A549 (cell line): ENCODE results near the gene PKP1. TPM values are rescaled to one million over a fixed set of nuclear protein-coding genes. Genes with fewer than 3 reads are reported as not detected.

Experiments
- ATAC-seq, 2 experiments: fragments of 200-7000 bp in 1 of 2; fragments of >200 bp in 1 of 2; cut with Nextera tagmentation in 1 of 2; cut with Tn5 transposase in 1 of 2; 3 replicates each; pipeline versions ENCODE4 v1.8.0 to v1.9.1; 2018 to 2020; ENCODE audit warnings: mild to moderate bottlenecking in 1 of 2, moderate library complexity in 1 of 2
- CTCF ChIA-PET: fragments of 300-600 bp; sonication (Branson Sonifier 250); formaldehyde crosslinking; extraction: SDS; loops from one replicate; lab custom pipeline; 2021; ENCODE audit warnings: antibody characterized with exemption, inconsistent platforms; lab: Yijun Ruan, JAX
- POLR2A ChIA-PET: fragments of 350-600 bp; formaldehyde crosslinking; extraction: SDS; loops from one replicate; lab custom pipeline; 2021; ENCODE audit warnings: antibody characterized with exemption, inconsistent platforms; lab: Yijun Ruan, JAX
- DNase-seq, 2 experiments: peaks; one replicate each; pipeline versions ENCODE4 v3.0.0 to v3.0.0-alpha.2; 2011 to 2016; ENCODE audit warnings: low read depth in 1 of 2, low spot score in 1 of 2
- FAIRE-seq: peaks from 2 replicates; lab custom pipeline; 2011; peaks lifted over from hg19 to GRCh38; lab: Jason Lieb, UNC
- H3K27ac ChIP-seq, 2 experiments: fragments of >200 bp; sonication (Bioruptor Twin); formaldehyde crosslinking; 3 replicates each; pipeline ENCODE4 v1.5.1; 2016 to 2017
- H3K4me1 ChIP-seq: fragments of >200 bp; sonication (Bioruptor Twin); formaldehyde crosslinking; 3 replicates; pipeline ENCODE4 v1.6.1; 2016
- H3K4me2 ChIP-seq: fragments of >200 bp; sonication (Bioruptor Twin); formaldehyde crosslinking; 3 replicates; pipeline ENCODE4 v1.6.1; 2016
- H3K4me3 ChIP-seq: fragments of >200 bp; sonication (Bioruptor Twin); formaldehyde crosslinking; 3 replicates; pipeline ENCODE4 v1.5.1; 2016
- H3K9me3 ChIP-seq: fragments of >200 bp; sonication (Bioruptor Twin); formaldehyde crosslinking; 3 replicates; pipeline ENCODE4 v1.6.1; 2016
- ATOH8 ChIP-seq: fragments of 250-450 bp; sonication (Bioruptor Pico); IDR thresholded peaks from 2 replicates; pipeline ENCODE4 v1.5.0; 2020; ENCODE audit warnings: low read depth, mild to moderate bottlenecking, moderate library complexity
- CEBPB ChIP-seq, 2 experiments: fragments of >200 bp in 1 of 2; sonication (Bioruptor Twin) in 1 of 2; formaldehyde crosslinking in 1 of 2; IDR thresholded peaks; 2 replicates each; pipeline ENCODE4 v1.6.1; 2012 to 2016
- CHD4 ChIP-seq: fragments of 200-600 bp; sonication (generic); IDR thresholded peaks from 2 replicates; pipeline ENCODE4 v1.6.1; 2016; ENCODE audit warnings: antibody characterized with exemption, mild to moderate bottlenecking, borderline replicate concordance
- CTCF ChIP-seq: fragments of >200 bp; sonication (Bioruptor Twin); formaldehyde crosslinking; IDR thresholded peaks from 3 replicates; pipeline ENCODE4 v1.5.1; 2016
- EHF ChIP-seq: fragments of 250-450 bp; sonication (Bioruptor Pico); IDR thresholded peaks from 2 replicates; pipeline ENCODE4 v1.5.0; 2020; ENCODE audit warnings: mild to moderate bottlenecking
- ELK1 ChIP-seq: fragments of 150-350 bp; IDR thresholded peaks from 2 replicates; pipeline ENCODE4 v1.6.1; 2014; ENCODE audit warnings: low read depth, mild to moderate bottlenecking, low read length
- ESRRA ChIP-seq: fragments of 150-350 bp; IDR thresholded peaks from 2 replicates; pipeline ENCODE4 v1.6.1; 2014; ENCODE audit warnings: mild to moderate bottlenecking, low read length, borderline replicate concordance
- FOSB ChIP-seq: fragments of 250-450 bp; sonication (Bioruptor Pico); IDR thresholded peaks from 2 replicates; pipeline ENCODE4 v1.5.0; 2020; ENCODE audit warnings: mild to moderate bottlenecking, moderate library complexity
- HDAC2 ChIP-seq: fragments of 200-600 bp; sonication (generic); IDR thresholded peaks from 2 replicates; pipeline ENCODE4 v1.6.1; 2016
- HOXB5 ChIP-seq: fragments of 250-450 bp; sonication (Bioruptor Pico); IDR thresholded peaks from 2 replicates; pipeline ENCODE4 v1.5.0; 2020; ENCODE audit warnings: mild to moderate bottlenecking, moderate library complexity
- JUN ChIP-seq, 2 experiments: fragments of >200 bp; sonication (Bioruptor Twin); formaldehyde crosslinking; IDR thresholded peaks; 2 replicates in 1 of 2; 3 replicates in 1 of 2; pipeline ENCODE4 v1.6.1; 2016 to 2017
- JUNB ChIP-seq: fragments of >200 bp; sonication (Bioruptor Twin); formaldehyde crosslinking; IDR thresholded peaks from 2 replicates; pipeline ENCODE4 v1.6.1; 2016
- MAX ChIP-seq: IDR thresholded peaks from 2 replicates; pipeline ENCODE4 v1.6.1; 2012
- MAZ ChIP-seq: fragments of 150-350 bp; IDR thresholded peaks from 2 replicates; pipeline ENCODE4 v1.6.1; 2014; ENCODE audit warnings: antibody characterized with exemption, low read depth, low read length, borderline replicate concordance
- POLR2A ChIP-seq: IDR thresholded peaks from 2 replicates; pipeline ENCODE4 v1.6.1; 2012; ENCODE audit warnings: mild to moderate bottlenecking, low read length
- POLR2AphosphoS2 ChIP-seq: conservative IDR thresholded peaks from 2 replicates; pipeline ENCODE4 v1.6.1; 2012; ENCODE audit warnings: low read length, improper control_type of control experiment, inconsistent platforms
- RAD21 ChIP-seq, 2 experiments: fragments of >200 bp in 1 of 2; sonication (Bioruptor Twin) in 1 of 2; formaldehyde crosslinking in 1 of 2; IDR thresholded peaks in 1 of 2; conservative IDR thresholded peaks in 1 of 2; 2 replicates in 1 of 2; 3 replicates in 1 of 2; pipeline ENCODE4 v1.6.1; 2012 to 2018; ENCODE audit warnings: inconsistent platforms in 1 of 2
- SMC3 ChIP-seq: fragments of >200 bp; sonication (Bioruptor Twin); formaldehyde crosslinking; IDR thresholded peaks from 3 replicates; pipeline ENCODE4 v1.6.1; 2018; ENCODE audit warnings: inconsistent platforms
- SREBF2 ChIP-seq: fragments of 450-650 bp; IDR thresholded peaks from 2 replicates; pipeline ENCODE4 v1.6.1; 2014; ENCODE audit warnings: mild to moderate bottlenecking, moderate library complexity
- TFCP2L1 ChIP-seq: fragments of 250-450 bp; sonication (Bioruptor Pico); IDR thresholded peaks from 2 replicates; pipeline ENCODE4 v1.5.0; 2021; ENCODE audit warnings: mild to moderate bottlenecking
- TP53 ChIP-seq: fragments of 250-450 bp; sonication (Bioruptor Pico); IDR thresholded peaks from 2 replicates; pipeline ENCODE4 v1.5.0; 2021; ENCODE audit warnings: mild to moderate bottlenecking, moderate library complexity
- ZC3H11A ChIP-seq: fragments of 450-650 bp; IDR thresholded peaks from 2 replicates; pipeline ENCODE4 v1.6.1; 2014; ENCODE audit warnings: antibody characterized with exemption, mild to moderate bottlenecking
- ZSCAN20 ChIP-seq: fragments of 250-450 bp; sonication (Bioruptor Pico); IDR thresholded peaks from 2 replicates; pipeline ENCODE4 v1.8.0; 2022; ENCODE audit warnings: mild to moderate bottlenecking, moderate library complexity
- WGBS: methylation state at CpG from one replicate; pipeline ENCODE4 v1.1.6; 2017; ENCODE audit errors: missing lambda C conversion rate; 5-methylcytosine and 5-hydroxymethylcytosine counted together
- polyA plus RNA-seq, 4 experiments: library from polyadenylated mRNA; depleted of rRNA in 3 of 4; stranded (reverse); fragments of >200 nt; fragmentation: RNase III in 1 of 4; extraction: RNeasy Plus Mini Kit Qiagen cat#74134 plus additional on column Dnase treatment in 1 of 4; gene quantifications; 2 replicates in 3 of 4; 3 replicates in 1 of 4; pipeline ENCODE4 v1.2.3, GENCODE V29; 2011 to 2017

PKP1 gene
- polyA plus RNA-seq, 2 of the 4 experiments (the other 2 are of a cell fraction) = not detected

- ATAC-seq = no peak
- no peak overlapping the region for H3K4me2 ChIP-seq
- POLR2A ChIA-PET = no interaction called here
- WGBS = 72% methylated on average over 5 of the region's 5 CpGs
- no peak for FAIRE-seq
- no peak overlapping the region for H3K27ac ChIP-seq
- no peak for DNase-seq
- no peak overlapping the region for H3K4me3 ChIP-seq
- CTCF ChIA-PET = interaction anchor here (1.2 to 7.7 kb wide), 13 partner anchors 11 to 168 kb away, joined by 3 to 196 read pairs (median 25); no protein-coding TSS in a partner anchor
- H3K9me3 ChIP-seq = peaks cover 17% of the 10 kb centered on the region; the same call in 2 of the 3 replicates
- no peak for TF ChIP-seq HOXB5 (CRISPR knock-in tag)
- no peak for TF ChIP-seq POLR2A
- no peak for TF ChIP-seq ELK1
- TF ChIP-seq ZSCAN20 (CRISPR knock-in tag) = no peak
- no peak for TF ChIP-seq ATOH8 (CRISPR knock-in tag)
- no peak for TF ChIP-seq JUNB
- TF ChIP-seq TP53 (CRISPR knock-in tag) = no peak
- TF ChIP-seq EHF = no peak
- no peak for TF ChIP-seq SREBF2
- TF ChIP-seq FOSB (CRISPR knock-in tag) = no peak
- no peak for TF ChIP-seq JUN (IDR thresholded peaks at IDR 0.05)
- no peak for TF ChIP-seq POLR2AphosphoS2
- TF ChIP-seq MAZ = no peak
- TF ChIP-seq ESRRA = no peak
- 0 out of 3 replicates have a peak, but pooled peaks cover 4% of the 10 kb centered on the region for H3K4me1 ChIP-seq
Measured at GRCh38 chr1:201345081-201345355, 61.7 kb downstream of the PKP1 start.

GRCh38 chr1:201346337-201346939, 63.1 kb downstream of the PKP1 start:
- no peak overlapping the region for H3K4me2 ChIP-seq
- peaks cover 9% of the 10 kb centered on the region; the same call in 2 of the 3 replicates for H3K9me3 ChIP-seq
- H3K27ac ChIP-seq = no peak overlapping the region
- ChIA-PET POLR2A (interaction anchor here (0.6 kb wide), 1 partner anchor 53 kb away, joined by 4 read pairs; no protein-coding TSS in a partner anchor), CTCF (interaction anchor here (0.6 to 7.7 kb wide), 40 partner anchors 12 to 303 kb away, joined by 3 to 196 read pairs (median 5); no protein-coding TSS in a partner anchor)
- ATAC-seq = peak; percentile 52 to 76; a peak in 4 of 6 replicates
- H3K4me1 ChIP-seq = 0 out of 3 replicates have a peak, but pooled peaks cover 4% of the 10 kb centered on the region
- TF ChIP-seq MAX (no peak), FOSB (CRISPR knock-in tag) (no peak), SMC3 (peak; percentile 73), CTCF (peak; percentile 54), CHD4 (no peak), HDAC2 (no peak), ZC3H11A (no peak), TFCP2L1 (CRISPR knock-in tag) (no peak), CEBPB (IDR thresholded peaks at IDR 0.05) (no peak), JUNB (no peak), RAD21 (conservative IDR thresholded peaks at IDR 0.05 in 1 of 2, IDR thresholded peaks at IDR 0.05 in 1 of 2) (peak; percentile 65 to 66)
- WGBS = 40% methylated on average over 4 of the region's 5 CpGs
- FAIRE-seq = no peak
- H3K4me3 ChIP-seq = no peak overlapping the region
- DNase-seq = peak; percentile 63 to 73
